T-helper 17 cell (primary cell): Measurements from ENCODE around the gene UBASH3A. TPM values are rescaled to one million over a fixed set of nuclear protein-coding genes. Genes with fewer than 3 reads are reported as not detected.

ENCODE experiments used
- ATAC-seq: fragments of 150-1000 bp; cut with Tn5 transposase; 2 replicates; pipeline ENCODE4 v1.10.0; 2021; ENCODE audit warnings: mild to moderate bottlenecking, moderate library complexity
- DNase-seq, 3 donors: peaks; one replicate each; pipeline versions ENCODE4 v3.0.0 to v3.0.0-alpha.2; 2020 to 2021
- H3K9me3 ChIP-seq: one replicate; pipeline ENCODE4 v1.7.0; 2013; ENCODE audit warnings: low read length, mild to moderate bottlenecking; ENCODE audit not compliant: control insufficient read depth, poor library complexity, severe bottlenecking
- H3K27ac Mint-ChIP-seq: one replicate; pipeline ENCODE4 v1.8.0; 2022; ENCODE audit warnings: mild to moderate bottlenecking, moderate library complexity, mixed read lengths
- H3K27me3 Mint-ChIP-seq: one replicate; pipeline ENCODE4 v1.8.0; 2022; ENCODE audit warnings: mixed read lengths
- H3K36me3 Mint-ChIP-seq: one replicate; pipeline ENCODE4 v1.8.0; 2022; ENCODE audit warnings: low read depth, mixed read lengths
- H3K4me1 Mint-ChIP-seq: one replicate; pipeline ENCODE4 v1.8.0; 2022; ENCODE audit warnings: mild to moderate bottlenecking, mixed read lengths
- H3K4me3 Mint-ChIP-seq: one replicate; pipeline ENCODE4 v1.8.0; 2022; ENCODE audit warnings: mild to moderate bottlenecking, moderate library complexity, mixed read lengths
- total RNA-seq, 4 donors: library from RNA in 2 of 4; stranded (reverse) in 2 of 4; gene quantifications; one replicate each; pipeline ENCODE4 v1.2.3 and lab custom pipeline; 2022 to 2026

UBASH3A gene
- total RNA-seq, 2 donors from 2014 or later: 49.5 to 50.3 TPM

GRCh38 chr21:42377211-42377950 lies 26.3 kb upstream of the UBASH3A start:
- no peak overlapping the region for H3K4me3 Mint-ChIP-seq
- H3K9me3 ChIP-seq: no peaks in the 10 kb centered on the region
- no peak for DNase-seq
- H3K27me3 Mint-ChIP-seq: peaks cover 4% of the 10 kb centered on the region
- H3K36me3 Mint-ChIP-seq: no peaks in the 10 kb centered on the region
- peak overlapping the region; percentile 56 for H3K27ac Mint-ChIP-seq
- peaks cover 4% of the 10 kb centered on the region for H3K4me1 Mint-ChIP-seq
- ATAC-seq: no peak

GRCh38 chr21:42377951-42378340 lies 25.8 kb upstream of the UBASH3A start:
- peaks cover 4% of the 10 kb centered on the region for H3K27me3 Mint-ChIP-seq
- H3K9me3 ChIP-seq: no peaks in the 10 kb centered on the region
- DNase-seq (no peak), ATAC-seq (no peak)
- H3K36me3 Mint-ChIP-seq: peaks cover 3% of the 10 kb centered on the region
- no peak overlapping the region for H3K4me3 Mint-ChIP-seq
- H3K27ac Mint-ChIP-seq: peak overlapping the region; percentile 56
- H3K4me1 Mint-ChIP-seq: peaks cover 4% of the 10 kb centered on the region

GRCh38 chr21:42378418-42378817 lies 25.3 kb upstream of the UBASH3A start:
- Mint-ChIP-seq H3K36me3 (peaks cover 3% of the 10 kb centered on the region), H3K27ac (no peak overlapping the region), H3K4me1 (peaks cover 4% of the 10 kb centered on the region), H3K4me3 (no peak overlapping the region), H3K27me3 (peaks cover 4% of the 10 kb centered on the region)
- DNase-seq (no peak), ATAC-seq (no peak)
- H3K9me3 ChIP-seq: no peaks in the 10 kb centered on the region

GRCh38 chr21:42379426-42380215 lies 24.1 kb upstream of the UBASH3A start:
- H3K4me3 Mint-ChIP-seq: no peak overlapping the region
- H3K9me3 ChIP-seq: no peaks in the 10 kb centered on the region
- peaks cover 2% of the 10 kb centered on the region for H3K4me1 Mint-ChIP-seq
- peaks cover 4% of the 10 kb centered on the region for H3K27me3 Mint-ChIP-seq
- H3K27ac Mint-ChIP-seq: no peak overlapping the region
- ATAC-seq (no peak), DNase-seq (no peak)
- peaks cover 3% of the 10 kb centered on the region for H3K36me3 Mint-ChIP-seq

- H3K4me3 Mint-ChIP-seq: no peak overlapping the region
- no peak overlapping the region for H3K27ac Mint-ChIP-seq
- peak in 1 of 3 donors; percentile 30 for DNase-seq
Measured at GRCh38 chr21:42381347-42381984, 22.2 kb upstream of the UBASH3A start.

GRCh38 chr21:42382915-42383314 lies 20.8 kb upstream of the UBASH3A start:
- DNase-seq (no peak), ATAC-seq (no peak)
- peaks cover 6% of the 10 kb centered on the region for H3K36me3 Mint-ChIP-seq
- no peak overlapping the region for H3K27ac Mint-ChIP-seq
- no peaks in the 10 kb centered on the region for H3K9me3 ChIP-seq
- peaks cover 12% of the 10 kb centered on the region for H3K4me1 Mint-ChIP-seq
- no peak overlapping the region for H3K4me3 Mint-ChIP-seq
- no peaks in the 10 kb centered on the region for H3K27me3 Mint-ChIP-seq

More at GRCh38 chr21:42381347-42381984, 22.2 kb upstream of the UBASH3A start:
- Mint-ChIP-seq H3K4me1 (peaks cover 2% of the 10 kb centered on the region), H3K36me3 (peaks cover 3% of the 10 kb centered on the region), H3K27me3 (no peaks in the 10 kb centered on the region)
- peak; percentile 78 for ATAC-seq
- H3K9me3 ChIP-seq: no peaks in the 10 kb centered on the region

- peaks cover 6% of the 10 kb centered on the region for H3K36me3 Mint-ChIP-seq
Measured at GRCh38 chr21:42383331-42383730, 20.4 kb upstream of the UBASH3A start.

GRCh38 chr21:42384156-42384945 lies 19.4 kb upstream of the UBASH3A start:
- peaks cover 25% of the 10 kb centered on the region for H3K4me1 Mint-ChIP-seq
- no peaks in the 10 kb centered on the region for H3K9me3 ChIP-seq
- no peak for ATAC-seq
- peaks cover 6% of the 10 kb centered on the region for H3K36me3 Mint-ChIP-seq
- H3K27ac Mint-ChIP-seq: peak overlapping the region; percentile 45
- H3K27me3 Mint-ChIP-seq: no peaks in the 10 kb centered on the region
- H3K4me3 Mint-ChIP-seq: no peak overlapping the region
- no peak for DNase-seq

More at GRCh38 chr21:42383331-42383730, 20.4 kb upstream of the UBASH3A start:
- no peaks in the 10 kb centered on the region for H3K27me3 Mint-ChIP-seq
- H3K9me3 ChIP-seq: no peaks in the 10 kb centered on the region
- peaks cover 16% of the 10 kb centered on the region for H3K4me1 Mint-ChIP-seq
- no peak for DNase-seq
- no peak overlapping the region for H3K27ac Mint-ChIP-seq
- no peak for ATAC-seq
- H3K4me3 Mint-ChIP-seq: no peak overlapping the region

- Mint-ChIP-seq H3K27me3 (no peaks in the 10 kb centered on the region), H3K4me3 (no peak overlapping the region), H3K4me1 (peaks cover 31% of the 10 kb centered on the region), H3K27ac (peak overlapping the region; percentile 30), H3K36me3 (peaks cover 6% of the 10 kb centered on the region)
- ATAC-seq: no peak
- H3K9me3 ChIP-seq: no peaks in the 10 kb centered on the region
- no peak for DNase-seq
Measured at GRCh38 chr21:42384989-42385388, 18.7 kb upstream of the UBASH3A start.

- Mint-ChIP-seq H3K27ac (peak overlapping the region; percentile 30), H3K27me3 (no peaks in the 10 kb centered on the region), H3K36me3 (peaks cover 6% of the 10 kb centered on the region), H3K4me3 (peak overlapping the region; percentile 21), H3K4me1 (peaks cover 33% of the 10 kb centered on the region)
- ATAC-seq: no peak
- no peak for DNase-seq
- H3K9me3 ChIP-seq: no peaks in the 10 kb centered on the region
Measured at GRCh38 chr21:42385619-42386018, 18.1 kb upstream of the UBASH3A start.

- no peak overlapping the region for H3K27ac Mint-ChIP-seq
- H3K9me3 ChIP-seq: no peaks in the 10 kb centered on the region
- DNase-seq (no peak), ATAC-seq (no peak)
- peaks cover 6% of the 10 kb centered on the region for H3K36me3 Mint-ChIP-seq
- H3K27me3 Mint-ChIP-seq: no peaks in the 10 kb centered on the region
- peaks cover 37% of the 10 kb centered on the region for H3K4me1 Mint-ChIP-seq
- peak overlapping the region; percentile 21 for H3K4me3 Mint-ChIP-seq
Measured at GRCh38 chr21:42386034-42386591, 17.6 kb upstream of the UBASH3A start.

GRCh38 chr21:42387164-42387563 lies 16.5 kb upstream of the UBASH3A start:
- Mint-ChIP-seq H3K36me3 (peaks cover 6% of the 10 kb centered on the region), H3K4me3 (peak overlapping the region; percentile 49), H3K4me1 (peaks cover 41% of the 10 kb centered on the region), H3K27me3 (no peaks in the 10 kb centered on the region), H3K27ac (peak overlapping the region; percentile 43)
- H3K9me3 ChIP-seq: no peaks in the 10 kb centered on the region
- DNase-seq (no peak), ATAC-seq (no peak)
